ENCODE measurements around the gene TBC1D9B. TPM values are rescaled to one million over a fixed set of nuclear protein-coding genes. Genes with fewer than 3 reads are reported as not detected.
A peak's percentile ranks its signal among the peaks of the same experiment; 100 is the strongest.

The TBC1D9B gene
- total and polyA plus RNA-seq, 9 of the 15 experiments (the other 6 are each of a cell fraction or from before 2014, with no cell fraction given) = 2.9 to 59.1 (median 33.5) TPM

DNA sequence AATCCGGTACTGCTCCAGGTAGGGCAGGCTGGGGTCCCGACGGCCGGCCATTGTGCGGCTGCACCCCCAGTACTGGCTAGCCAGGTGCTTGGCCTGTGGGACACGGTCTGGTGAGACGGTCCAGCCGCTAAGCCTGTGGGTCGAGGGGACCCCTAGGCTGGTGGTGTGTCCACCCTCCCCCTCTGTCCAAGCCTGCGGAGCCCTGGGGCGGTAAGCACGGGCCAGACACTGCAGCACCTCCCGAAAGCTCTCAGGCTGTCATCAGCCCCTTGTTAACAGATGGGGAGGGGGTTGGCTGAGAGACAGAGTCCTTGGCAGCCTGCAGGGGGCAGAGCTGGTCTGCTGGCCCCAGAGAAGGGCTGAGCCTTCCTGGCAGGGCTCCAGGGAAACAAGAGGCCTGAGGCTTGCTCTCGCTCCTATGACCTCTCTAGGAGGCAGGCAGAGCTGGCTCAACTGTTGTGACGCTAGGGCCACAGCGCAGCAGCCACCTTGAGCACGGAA is 37.2 kb downstream of the TBC1D9B start:
- ATAC-seq = peak; percentile 93
- H3K27me3 ChIP-seq (ENCODE audit: control insufficient read depth in 2 of 2, insufficient read depth in 2 of 2, low read length in 2 of 2) = no peaks in the 10 kb centered on the region
- TF ChIP-seq, protein P1, sequence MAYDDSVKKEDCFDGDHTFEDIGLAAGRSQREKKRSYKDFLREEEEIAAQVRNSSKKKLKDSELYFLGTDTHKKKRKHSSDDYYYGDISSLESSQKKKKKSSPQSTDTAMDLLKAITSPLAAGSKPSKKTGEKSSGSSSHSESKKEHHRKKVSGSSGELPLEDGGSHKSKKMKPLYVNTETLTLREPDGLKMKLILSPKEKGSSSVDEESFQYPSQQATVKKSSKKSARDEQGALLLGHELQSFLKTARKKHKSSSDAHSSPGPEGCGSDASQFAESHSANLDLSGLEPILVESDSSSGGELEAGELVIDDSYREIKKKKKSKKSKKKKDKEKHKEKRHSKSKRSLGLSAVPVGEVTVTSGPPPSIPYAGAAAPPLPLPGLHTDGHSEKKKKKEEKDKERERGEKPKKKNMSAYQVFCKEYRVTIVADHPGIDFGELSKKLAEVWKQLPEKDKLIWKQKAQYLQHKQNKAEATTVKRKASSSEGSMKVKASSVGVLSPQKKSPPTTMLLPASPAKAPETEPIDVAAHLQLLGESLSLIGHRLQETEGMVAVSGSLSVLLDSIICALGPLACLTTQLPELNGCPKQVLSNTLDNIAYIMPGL (CRISPR knock-in tag; IDR thresholded peaks at IDR 0.05) = no peak
- no peak for TF ChIP-seq ZNF212 (CRISPR knock-in tag; IDR thresholded peaks at IDR 0.05)
- TF ChIP-seq, protein P2, sequence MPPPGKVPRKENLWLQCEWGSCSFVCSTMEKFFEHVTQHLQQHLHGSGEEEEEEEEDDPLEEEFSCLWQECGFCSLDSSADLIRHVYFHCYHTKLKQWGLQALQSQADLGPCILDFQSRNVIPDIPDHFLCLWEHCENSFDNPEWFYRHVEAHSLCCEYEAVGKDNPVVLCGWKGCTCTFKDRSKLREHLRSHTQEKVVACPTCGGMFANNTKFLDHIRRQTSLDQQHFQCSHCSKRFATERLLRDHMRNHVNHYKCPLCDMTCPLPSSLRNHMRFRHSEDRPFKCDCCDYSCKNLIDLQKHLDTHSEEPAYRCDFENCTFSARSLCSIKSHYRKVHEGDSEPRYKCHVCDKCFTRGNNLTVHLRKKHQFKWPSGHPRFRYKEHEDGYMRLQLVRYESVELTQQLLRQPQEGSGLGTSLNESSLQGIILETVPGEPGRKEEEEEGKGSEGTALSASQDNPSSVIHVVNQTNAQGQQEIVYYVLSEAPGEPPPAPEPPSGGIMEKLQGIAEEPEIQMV (tag; conservative IDR thresholded peaks at IDR 0.05; ENCODE audit: low read depth) = no peak
- no peak for TF ChIP-seq BMI1 (IDR thresholded peaks at IDR 0.05; ENCODE audit: low read length)
- no peak for TF ChIP-seq SMARCA4 (IDR thresholded peaks at IDR 0.05)
- no peak for TF ChIP-seq SREBF2 (CRISPR knock-in tag; IDR thresholded peaks at IDR 0.05)
- TF ChIP-seq, protein P3, sequence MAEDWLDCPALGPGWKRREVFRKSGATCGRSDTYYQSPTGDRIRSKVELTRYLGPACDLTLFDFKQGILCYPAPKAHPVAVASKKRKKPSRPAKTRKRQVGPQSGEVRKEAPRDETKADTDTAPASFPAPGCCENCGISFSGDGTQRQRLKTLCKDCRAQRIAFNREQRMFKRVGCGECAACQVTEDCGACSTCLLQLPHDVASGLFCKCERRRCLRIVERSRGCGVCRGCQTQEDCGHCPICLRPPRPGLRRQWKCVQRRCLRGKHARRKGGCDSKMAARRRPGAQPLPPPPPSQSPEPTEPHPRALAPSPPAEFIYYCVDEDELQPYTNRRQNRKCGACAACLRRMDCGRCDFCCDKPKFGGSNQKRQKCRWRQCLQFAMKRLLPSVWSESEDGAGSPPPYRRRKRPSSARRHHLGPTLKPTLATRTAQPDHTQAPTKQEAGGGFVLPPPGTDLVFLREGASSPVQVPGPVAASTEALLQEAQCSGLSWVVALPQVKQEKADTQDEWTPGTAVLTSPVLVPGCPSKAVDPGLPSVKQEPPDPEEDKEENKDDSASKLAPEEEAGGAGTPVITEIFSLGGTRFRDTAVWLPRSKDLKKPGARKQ (CRISPR knock-in tag; IDR thresholded peaks at IDR 0.05) = no peak
- no peak for TF ChIP-seq MCM7 (IDR thresholded peaks at IDR 0.05)
- peak; percentile 51 for TF ChIP-seq SMC3 (conservative IDR thresholded peaks at IDR 0.05; ENCODE audit: insufficient read depth, low read depth, low read length)
- TF ChIP-seq ZKSCAN1 (IDR thresholded peaks at IDR 0.05; ENCODE audit: low read depth, low read length) = no peak
- TF ChIP-seq PRPF4 (IDR thresholded peaks at IDR 0.05; ENCODE audit: insufficient read depth, low read depth, low read length, poor library complexity, severe bottlenecking) = no peak
- TF ChIP-seq POLR2AphosphoS5 (IDR thresholded peaks at IDR 0.05; ENCODE audit: control insufficient read depth, insufficient read depth, low read depth, low read length) = peak; percentile 43; the same call in 1 of the 2 replicates
- no peak for TF ChIP-seq LARP7 (IDR thresholded peaks at IDR 0.05)
- TF ChIP-seq SMAD1 (IDR thresholded peaks at IDR 0.05; ENCODE audit: low read depth, low read length, partially characterized antibody) = peak; percentile 33
- TF ChIP-seq, protein P4, sequence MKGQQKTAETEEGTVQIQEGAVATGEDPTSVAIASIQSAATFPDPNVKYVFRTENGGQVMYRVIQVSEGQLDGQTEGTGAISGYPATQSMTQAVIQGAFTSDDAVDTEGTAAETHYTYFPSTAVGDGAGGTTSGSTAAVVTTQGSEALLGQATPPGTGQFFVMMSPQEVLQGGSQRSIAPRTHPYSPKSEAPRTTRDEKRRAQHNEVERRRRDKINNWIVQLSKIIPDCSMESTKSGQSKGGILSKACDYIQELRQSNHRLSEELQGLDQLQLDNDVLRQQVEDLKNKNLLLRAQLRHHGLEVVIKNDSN (CRISPR knock-in tag; IDR thresholded peaks at IDR 0.05) = no peak
- TF ChIP-seq, protein P5, sequence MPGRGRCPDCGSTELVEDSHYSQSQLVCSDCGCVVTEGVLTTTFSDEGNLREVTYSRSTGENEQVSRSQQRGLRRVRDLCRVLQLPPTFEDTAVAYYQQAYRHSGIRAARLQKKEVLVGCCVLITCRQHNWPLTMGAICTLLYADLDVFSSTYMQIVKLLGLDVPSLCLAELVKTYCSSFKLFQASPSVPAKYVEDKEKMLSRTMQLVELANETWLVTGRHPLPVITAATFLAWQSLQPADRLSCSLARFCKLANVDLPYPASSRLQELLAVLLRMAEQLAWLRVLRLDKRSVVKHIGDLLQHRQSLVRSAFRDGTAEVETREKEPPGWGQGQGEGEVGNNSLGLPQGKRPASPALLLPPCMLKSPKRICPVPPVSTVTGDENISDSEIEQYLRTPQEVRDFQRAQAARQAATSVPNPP (IDR thresholded peaks at IDR 0.05; ENCODE audit: borderline replicate concordance, insufficient read depth, insufficient read length) = no peak

More for the DNA sequence above, 37.2 kb downstream of the TBC1D9B start:
- Histone ChIP-seq H3K4me2 (ENCODE audit: insufficient read depth, low read length) (no peak overlapping the region), H3K27ac (ENCODE audit: extremely low read depth, low read depth, low read length) (no peak overlapping the region), H3K4me1 (replicated peaks in 1 of 2; ENCODE audit: control insufficient read depth in 2 of 2, insufficient read depth in 2 of 2, low read length in 2 of 2) (peaks cover 0 to 26% of the 10 kb centered on the region in 2 experiments; a peak in 3 of 5 replicates), H3K9me3 (replicated peaks; ENCODE audit: control insufficient read depth, insufficient read depth, low read depth, low read length) (no peaks in the 10 kb centered on the region), H3K4me3 (no peak overlapping the region), H3K36me3 (ENCODE audit: control insufficient read depth, insufficient read depth, low read length) (peaks cover 75% of the 10 kb centered on the region; the same call in 2 of the 3 replicates), H2AFZ (ENCODE audit: low read depth, low read length) (no peak overlapping the region), H3K79me2 (ENCODE audit: control insufficient read depth, insufficient read depth, low read length) (no peaks in the 10 kb centered on the region), H3K9me1 (ENCODE audit: control insufficient read depth, insufficient read depth, low read length) (peaks cover 2% of the 10 kb centered on the region), H3K9ac (ENCODE audit: insufficient read depth in 1 of 2, low read depth in 2 of 2, low read length in 2 of 2) (peak overlapping the region in 1 of 2 experiments; percentile 83; a peak in 2 of 4 replicates), H4K20me1 (replicated peaks; ENCODE audit: control insufficient read depth, insufficient read depth, low read length) (no peaks in the 10 kb centered on the region)
- intact Hi-C loops (cut with micrococcal nuclease) (no loop called here), in situ Hi-C loops (cut with MboI) (no loop called here)
- WGBS (ENCODE audit: insufficient coverage, low coverage, missing lambda C conversion rate) = 77% methylated on average over 13 of the region's 17 CpGs
- ChIA-PET CTCF (ENCODE audit: low intra/inter-chr PET ratio) (interaction anchor here (0.6 kb wide), 1 partner anchor 43 kb away, joined by 3 read pairs; no protein-coding TSS in a partner anchor), POLR2A (interaction anchor here (0.6 to 1.3 kb wide), 2 partner anchors 10 to 42 kb away, joined by 3 to 4 read pairs; no protein-coding TSS in a partner anchor)
- BruUV-seq (replicated peaks) = no TSS peak
- DNase-seq (ENCODE audit: extremely low read depth in 1 of 4, low spot score in 3 of 4) (peak; percentile 75 to 85 (median 81)), FAIRE-seq (peak; percentile 78)

All from K562 (cell line).